Measurements from ENCODE around the gene STPG4.
"Not testable (repeated sequence)": the region's sequence is repeated elsewhere in the genome, so short reads cannot be mapped to it uniquely, and the experiment has no call there.

STPG4 gene

GRCh38 chr2:47190188-47190881 lies 35.2 kb upstream of the STPG4 start:
- FAIRE-seq: no peak
- no peak for DNase-seq (ENCODE audit: insufficient read length, low spot score)
- TF ChIP-seq POLR2AphosphoS5 (IDR thresholded peaks at IDR 0.05; ENCODE audit: low read depth, low read length) (no peak), POLR2A (IDR thresholded peaks at IDR 0.05; ENCODE audit: low read depth, low read length) (no peak), PAX5 (IDR thresholded peaks at IDR 0.05; ENCODE audit: insufficient read depth, low read length, severe bottlenecking) (no peak), TAF1 (IDR thresholded peaks at IDR 0.05; ENCODE audit: low read depth, low read length) (no peak), SPI1 (IDR thresholded peaks at IDR 0.05; ENCODE audit: low read depth, low read length) (no peak), POU2F2 (IDR thresholded peaks at IDR 0.05; ENCODE audit: low read depth, low read length) (no peak)

- DNase-seq (ENCODE audit: insufficient read length, low spot score) (no peak), FAIRE-seq (no peak)
- TF ChIP-seq TAF1 (IDR thresholded peaks at IDR 0.05; ENCODE audit: low read depth, low read length): no peak
- TF ChIP-seq POU2F2 (IDR thresholded peaks at IDR 0.05; ENCODE audit: low read depth, low read length): no peak
- TF ChIP-seq SPI1 (IDR thresholded peaks at IDR 0.05; ENCODE audit: low read depth, low read length): no peak
- no peak for TF ChIP-seq POLR2AphosphoS5 (IDR thresholded peaks at IDR 0.05; ENCODE audit: low read depth, low read length)
- no peak for TF ChIP-seq POLR2A (IDR thresholded peaks at IDR 0.05; ENCODE audit: low read depth, low read length)
- no peak for TF ChIP-seq PAX5 (IDR thresholded peaks at IDR 0.05; ENCODE audit: insufficient read depth, low read length, severe bottlenecking)
These were observed 34.5 kb upstream of the STPG4 start for GRCh38 chr2:47189635-47190034.

- no peak for TF ChIP-seq POU2F2 (IDR thresholded peaks at IDR 0.05; ENCODE audit: low read depth, low read length)
- TF ChIP-seq POLR2A (IDR thresholded peaks at IDR 0.05; ENCODE audit: low read depth, low read length): no peak
- no peak for TF ChIP-seq PAX5 (IDR thresholded peaks at IDR 0.05; ENCODE audit: insufficient read depth, low read length, severe bottlenecking)
- TF ChIP-seq TAF1 (IDR thresholded peaks at IDR 0.05; ENCODE audit: low read depth, low read length): no peak
- TF ChIP-seq POLR2AphosphoS5 (IDR thresholded peaks at IDR 0.05; ENCODE audit: low read depth, low read length): no peak
- no peak for TF ChIP-seq SPI1 (IDR thresholded peaks at IDR 0.05; ENCODE audit: low read depth, low read length)
- DNase-seq (ENCODE audit: insufficient read length, low spot score) (no peak), FAIRE-seq (no peak)
These were observed 32.0 kb upstream of the STPG4 start for GRCh38 chr2:47187069-47187468.

- no peak for FAIRE-seq
- DNase-seq (ENCODE audit: insufficient read length, low spot score): no peak
- no peak for TF ChIP-seq TAF1 (IDR thresholded peaks at IDR 0.05; ENCODE audit: low read depth, low read length)
- TF ChIP-seq POLR2AphosphoS5 (IDR thresholded peaks at IDR 0.05; ENCODE audit: low read depth, low read length): no peak
- no peak for TF ChIP-seq POU2F2 (IDR thresholded peaks at IDR 0.05; ENCODE audit: low read depth, low read length)
- TF ChIP-seq POLR2A (IDR thresholded peaks at IDR 0.05; ENCODE audit: low read depth, low read length): no peak
- no peak for TF ChIP-seq PAX5 (IDR thresholded peaks at IDR 0.05; ENCODE audit: insufficient read depth, low read length, severe bottlenecking)
These were observed 31.2 kb upstream of the STPG4 start for GRCh38 chr2:47186351-47186750.

GRCh38 chr2:47185098-47185497 lies 30.0 kb upstream of the STPG4 start:
- DNase-seq (ENCODE audit: insufficient read length, low spot score); FAIRE-seq: not testable (repeated sequence)

GRCh38 chr2:47181176-47181575 lies 26.1 kb upstream of the STPG4 start:
- DNase-seq (ENCODE audit: insufficient read length, low spot score): no peak
- FAIRE-seq: no peak
- no peak for TF ChIP-seq SPI1 (IDR thresholded peaks at IDR 0.05; ENCODE audit: low read depth, low read length)
- TF ChIP-seq POLR2AphosphoS5 (IDR thresholded peaks at IDR 0.05; ENCODE audit: low read depth, low read length): no peak
- no peak for TF ChIP-seq TAF1 (IDR thresholded peaks at IDR 0.05; ENCODE audit: low read depth, low read length)
- TF ChIP-seq POU2F2 (IDR thresholded peaks at IDR 0.05; ENCODE audit: low read depth, low read length): no peak
- no peak for TF ChIP-seq POLR2A (IDR thresholded peaks at IDR 0.05; ENCODE audit: low read depth, low read length)
- no peak for TF ChIP-seq PAX5 (IDR thresholded peaks at IDR 0.05; ENCODE audit: insufficient read depth, low read length, severe bottlenecking)

- no peak for FAIRE-seq
These were observed 25.4 kb upstream of the STPG4 start for GRCh38 chr2:47180531-47180930.

GRCh38 chr2:47179388-47179787 lies 24.3 kb upstream of the STPG4 start:
- FAIRE-seq: no peak
- no peak for DNase-seq (ENCODE audit: insufficient read length, low spot score)
- no peak for TF ChIP-seq PAX5 (IDR thresholded peaks at IDR 0.05; ENCODE audit: insufficient read depth, low read length, severe bottlenecking)
- TF ChIP-seq SPI1 (IDR thresholded peaks at IDR 0.05; ENCODE audit: low read depth, low read length): peak; percentile 55; the same call in 1 of the 2 replicates

More at GRCh38 chr2:47180531-47180930, 25.4 kb upstream of the STPG4 start:
- TF ChIP-seq POU2F2 (IDR thresholded peaks at IDR 0.05; ENCODE audit: low read depth, low read length): no peak
- no peak for TF ChIP-seq POLR2A (IDR thresholded peaks at IDR 0.05; ENCODE audit: low read depth, low read length)
- no peak for TF ChIP-seq TAF1 (IDR thresholded peaks at IDR 0.05; ENCODE audit: low read depth, low read length)
- no peak for TF ChIP-seq POLR2AphosphoS5 (IDR thresholded peaks at IDR 0.05; ENCODE audit: low read depth, low read length)
- no peak for TF ChIP-seq SPI1 (IDR thresholded peaks at IDR 0.05; ENCODE audit: low read depth, low read length)
- TF ChIP-seq PAX5 (IDR thresholded peaks at IDR 0.05; ENCODE audit: insufficient read depth, low read length, severe bottlenecking): no peak
- DNase-seq (ENCODE audit: insufficient read length, low spot score): no peak

GRCh38 chr2:47178341-47178740 lies 23.2 kb upstream of the STPG4 start:
- FAIRE-seq (no peak), DNase-seq (ENCODE audit: insufficient read length, low spot score) (no peak)
- no peak for TF ChIP-seq SPI1 (IDR thresholded peaks at IDR 0.05; ENCODE audit: low read depth, low read length)
- TF ChIP-seq PAX5 (IDR thresholded peaks at IDR 0.05; ENCODE audit: insufficient read depth, low read length, severe bottlenecking): no peak
- no peak for TF ChIP-seq POU2F2 (IDR thresholded peaks at IDR 0.05; ENCODE audit: low read depth, low read length)
- no peak for TF ChIP-seq TAF1 (IDR thresholded peaks at IDR 0.05; ENCODE audit: low read depth, low read length)
- TF ChIP-seq POLR2A (IDR thresholded peaks at IDR 0.05; ENCODE audit: low read depth, low read length): no peak
- no peak for TF ChIP-seq POLR2AphosphoS5 (IDR thresholded peaks at IDR 0.05; ENCODE audit: low read depth, low read length)

- DNase-seq (ENCODE audit: insufficient read length, low spot score) (no peak), FAIRE-seq (no peak)
- TF ChIP-seq POU2F2 (IDR thresholded peaks at IDR 0.05; ENCODE audit: low read depth, low read length): no peak
- no peak for TF ChIP-seq PAX5 (IDR thresholded peaks at IDR 0.05; ENCODE audit: insufficient read depth, low read length, severe bottlenecking)
- no peak for TF ChIP-seq TAF1 (IDR thresholded peaks at IDR 0.05; ENCODE audit: low read depth, low read length)
- TF ChIP-seq POLR2AphosphoS5 (IDR thresholded peaks at IDR 0.05; ENCODE audit: low read depth, low read length): no peak
- no peak for TF ChIP-seq POLR2A (IDR thresholded peaks at IDR 0.05; ENCODE audit: low read depth, low read length)
- no peak for TF ChIP-seq SPI1 (IDR thresholded peaks at IDR 0.05; ENCODE audit: low read depth, low read length)
These were observed 22.0 kb upstream of the STPG4 start for GRCh38 chr2:47177043-47177565.

Data from GM12891 (cell line).